HepG2 (cell line): ENCODE results near the gene FGFR3. TPM values are rescaled to one million over a fixed set of nuclear protein-coding genes. Genes with fewer than 3 reads are reported as not detected.

ENCODE experiments used
- BCL3 ChIP-seq: sonication (generic); formaldehyde crosslinking; IDR thresholded peaks from 2 replicates; pipeline ENCODE4 v1.5.1; 2020; ENCODE audit warnings: mild to moderate bottlenecking, missing genetic modification reagents, moderate library complexity
- CHD4 ChIP-seq: fragments of 200-600 bp; sonication (generic); IDR thresholded peaks from 2 replicates; pipeline ENCODE4 v1.7.0; 2017; ENCODE audit warnings: mild to moderate bottlenecking, low read length, borderline replicate concordance
- HNF4G ChIP-seq, 2 experiments: sonication (generic) in 1 of 2; formaldehyde crosslinking in 1 of 2; IDR thresholded peaks; 2 replicates each; pipeline versions ENCODE4 v1.4.0 to v1.6.1; 2011 to 2020; ENCODE audit warnings: borderline replicate concordance in 2 of 2, low read depth in 2 of 2, mild to moderate bottlenecking in 2 of 2, low read length in 1 of 2, missing genetic modification reagents in 1 of 2, moderate library complexity in 1 of 2
- HNRNPH1 ChIP-seq: fragments of 200-400 bp; formaldehyde crosslinking; optimal IDR thresholded peaks from 2 replicates; pipeline ENCODE3; 2017; ENCODE audit warnings: mild to moderate bottlenecking, low read depth, low read length
- KLF9 ChIP-seq: IDR thresholded peaks from 2 replicates; pipeline ENCODE4 v1.6.1; 2016; ENCODE audit warnings: low read depth
- PCBP2 ChIP-seq: fragments of 200-400 bp; formaldehyde crosslinking; optimal IDR thresholded peaks from 2 replicates; pipeline ENCODE3; 2018; ENCODE audit warnings: low read length, low read depth; ENCODE audit not compliant: poor library complexity, severe bottlenecking
- POLR2AphosphoS2 ChIP-seq: IDR thresholded peaks from 2 replicates; pipeline ENCODE4 v1.6.1; 2011; ENCODE audit warnings: low read depth, low read length, improper control_type of control experiment
- SMAD1 ChIP-seq: sonication (generic); formaldehyde crosslinking; IDR thresholded peaks from 2 replicates; pipeline ENCODE4 v1.4.0; 2020; ENCODE audit warnings: missing genetic modification reagents, low read depth, mild to moderate bottlenecking, borderline replicate concordance
- SSRP1 ChIP-seq: IDR thresholded peaks from 2 replicates; pipeline ENCODE4 v1.6.1; 2016; ENCODE audit warnings: control low read depth
- THRA ChIP-seq: sonication (generic); formaldehyde crosslinking; IDR thresholded peaks from 2 replicates; pipeline ENCODE4 v1.4.0; 2020; ENCODE audit warnings: missing genetic modification reagents, borderline replicate concordance
- ZHX2 ChIP-seq, 2 experiments: sonication (generic) in 1 of 2; formaldehyde crosslinking in 1 of 2; IDR thresholded peaks; 2 replicates each; pipeline versions ENCODE4 v1.6.1 to v1.9.0; 2014 to 2022; ENCODE audit warnings: antibody characterized with exemption in 1 of 2, borderline replicate concordance in 1 of 2, inconsistent platforms in 1 of 2, low read depth in 1 of 2, missing genetic modification reagents in 1 of 2
- ZMAT5 ChIP-seq: sonication (generic); formaldehyde crosslinking; IDR thresholded peaks from 2 replicates; pipeline ENCODE4 v1.5.0; 2020; ENCODE audit warnings: mild to moderate bottlenecking, low read depth, missing genetic modification reagents, borderline replicate concordance
- ZNF124 ChIP-seq: sonication (generic); formaldehyde crosslinking; IDR thresholded peaks from 2 replicates; pipeline ENCODE4 v1.4.0; 2020; ENCODE audit warnings: missing genetic modification reagents
- ZNF781 ChIP-seq: sonication (generic); formaldehyde crosslinking; IDR thresholded peaks from 2 replicates; pipeline ENCODE4 v1.5.1; 2020; ENCODE audit warnings: borderline replicate concordance, mild to moderate bottlenecking, missing genetic modification reagents; ENCODE audit errors: not compliant biosample characterization
- ZNF841 ChIP-seq: sonication (generic); formaldehyde crosslinking; IDR thresholded peaks from 2 replicates; pipeline ENCODE4 v1.8.1; 2023; ENCODE audit warnings: missing genetic modification reagents, borderline replicate concordance
- ZSCAN30 ChIP-seq: sonication (generic); formaldehyde crosslinking; IDR thresholded peaks from 2 replicates; pipeline ENCODE4 v1.5.0; 2020; ENCODE audit warnings: mild to moderate bottlenecking, missing genetic modification reagents
- polyA plus RNA-seq, 8 experiments: library from polyadenylated mRNA; depleted of rRNA in 3 of 8; stranded (reverse) in 7 of 8; unstranded in 1 of 8; fragments of >200 nt; fragmentation: Illumina TruSeq in 4 of 8; extraction: Trizol in 4 of 8; gene quantifications; 2 replicates each; pipeline versions ENCODE4 v1.2.1 to v1.2.3, GENCODE V29; 2011 to 2016; ENCODE audit warnings: low read depth in 4 of 8, missing spikeins in 1 of 8, mixed read lengths in 1 of 8; ENCODE audit not compliant: insufficient read depth in 1 of 8
- total RNA-seq, 5 experiments: library from RNA; depleted of rRNA; stranded (reverse); fragments of >200 nt; fragmentation: Illumina TruSeq; extraction: Trizol; gene quantifications; 2 replicates each; pipeline ENCODE4 v1.2.3, GENCODE V29; 2016; ENCODE audit warnings: low read depth in 1 of 5
- TF ChIP-seq, protein P1 (sequence below): sonication (generic); formaldehyde crosslinking; IDR thresholded peaks from 2 replicates; pipeline ENCODE4 v1.5.0; 2020; ENCODE audit warnings: missing genetic modification reagents, mild to moderate bottlenecking, borderline replicate concordance

Gene FGFR3
- total and polyA plus RNA-seq, 2 of the 13 experiments (the other 11 are each of a cell fraction or from before 2014, with no cell fraction given): 103 to 109 TPM

DNA sequence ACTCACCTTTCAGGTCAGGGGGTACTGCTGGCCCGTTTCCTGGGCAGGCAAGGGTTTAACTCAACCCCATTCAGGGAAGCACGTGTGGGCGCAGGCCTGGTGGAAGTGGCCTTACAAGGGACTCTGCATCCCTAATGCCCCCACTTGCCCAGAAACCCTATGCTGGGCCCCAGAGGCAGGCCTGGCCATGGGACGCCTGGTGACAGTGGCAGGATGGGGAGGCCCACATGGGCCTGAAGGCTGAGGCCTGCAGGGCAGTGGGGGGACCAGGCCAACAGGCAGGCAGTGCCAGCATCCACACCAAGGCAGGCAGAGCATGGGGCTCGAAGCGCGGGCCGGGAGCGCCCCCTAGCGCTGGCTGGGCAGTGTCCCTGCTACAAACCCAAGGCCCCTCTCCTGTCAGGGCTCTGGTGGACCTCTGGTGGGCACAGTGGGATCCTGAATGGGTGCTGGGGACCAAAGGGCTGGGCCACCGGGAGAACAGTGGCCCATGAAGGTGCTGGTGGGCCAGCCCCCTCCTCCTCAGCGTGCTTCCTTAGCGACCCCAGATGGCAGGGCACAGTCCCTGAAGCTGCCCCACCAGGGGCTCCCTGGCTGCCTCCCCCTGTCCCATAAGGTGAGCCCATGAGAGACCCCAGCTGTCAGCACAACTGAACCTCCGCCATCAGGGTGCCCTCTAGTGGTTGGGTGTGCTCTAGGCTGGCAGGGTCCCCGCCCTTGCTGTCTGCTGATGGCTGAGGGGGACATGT lies 16.8 kb downstream of the FGFR3 start (continued):
- no peak for TF ChIP-seq ZHX2 (IDR thresholded peaks at IDR 0.05; ENCODE audit: low read depth)
- TF ChIP-seq ZHX2 (CRISPR knock-in tag; IDR thresholded peaks at IDR 0.05; ENCODE audit: borderline replicate concordance): no peak
- TF ChIP-seq ZMAT5 (CRISPR knock-in tag): 0 out of 2 replicates have a peak, but pooled peaks have one; percentile 85
- TF ChIP-seq KLF9 (CRISPR knock-in tag): peak; percentile 61; the same call in 1 of the 2 replicates
- TF ChIP-seq HNRNPH1: no peak
- TF ChIP-seq POLR2AphosphoS2: 0 out of 2 replicates have a peak, but pooled peaks have one; percentile 6
- peak; percentile 70 for TF ChIP-seq BCL3 (CRISPR knock-in tag)
- TF ChIP-seq CHD4: no peak
- TF ChIP-seq PCBP2: no peak
- no peak for TF ChIP-seq ZNF841
- no peak for TF ChIP-seq HNF4G (IDR thresholded peaks at IDR 0.05; ENCODE audit: borderline replicate concordance, low read depth, low read length)
- no peak for TF ChIP-seq HNF4G (CRISPR knock-in tag; IDR thresholded peaks at IDR 0.05; ENCODE audit: borderline replicate concordance, low read depth)
- TF ChIP-seq, protein P1, sequence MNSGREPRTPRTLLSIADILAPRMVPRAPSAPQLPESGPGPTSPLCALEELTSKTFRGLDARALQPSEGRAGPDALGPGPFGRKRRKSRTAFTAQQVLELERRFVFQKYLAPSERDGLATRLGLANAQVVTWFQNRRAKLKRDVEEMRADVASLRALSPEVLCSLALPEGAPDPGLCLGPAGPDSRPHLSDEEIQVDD (CRISPR knock-in tag): peak; percentile 74; the same call in 1 of the 2 replicates
- 0 out of 2 replicates have a peak, but pooled peaks have one; percentile 67 for TF ChIP-seq SSRP1 (CRISPR knock-in tag)
- peak; percentile 66; the same call in 1 of the 2 replicates for TF ChIP-seq THRA (CRISPR knock-in tag)
- TF ChIP-seq ZNF124: peak; percentile 74
- no peak for TF ChIP-seq ZNF781
- 0 out of 2 replicates have a peak, but pooled peaks have one; percentile 69 for TF ChIP-seq ZSCAN30 (CRISPR knock-in tag)
- TF ChIP-seq SMAD1 (CRISPR knock-in tag): 0 out of 2 replicates have a peak, but pooled peaks have one; percentile 30
